GM12892 (cell line): ENCODE data around the gene USP3.

ENCODE experiments used
- POLR2A ChIP-seq: IDR thresholded peaks from 2 replicates; pipeline ENCODE4 v1.6.1; 2011; ENCODE audit warnings: low read depth, low read length, control low read depth
- POLR2AphosphoS5 ChIP-seq: IDR thresholded peaks from 2 replicates; pipeline ENCODE4 v1.6.1; 2011; ENCODE audit warnings: low read depth, low read length, control low read depth

DNA sequence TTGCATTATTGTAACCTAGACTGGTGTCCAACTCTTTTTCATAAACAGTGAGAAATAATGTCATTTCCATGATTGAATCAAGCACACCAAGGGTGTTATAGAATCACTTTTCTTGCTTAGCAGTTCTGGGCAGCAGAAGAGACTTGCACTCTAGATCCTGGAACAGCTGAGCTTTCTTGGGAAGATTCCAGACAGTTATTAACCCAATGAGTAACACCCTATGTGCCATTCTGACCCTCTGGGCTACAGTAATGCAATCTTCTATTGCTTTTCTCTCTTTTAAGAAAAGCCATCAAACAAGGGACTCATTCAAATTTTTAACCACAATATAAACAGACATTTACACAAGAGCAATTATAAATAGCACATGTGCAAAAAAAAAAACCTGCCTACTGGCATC, 39.3 kb upstream of the USP3 start:
- TF ChIP-seq POLR2A (no peak), POLR2AphosphoS5 (no peak)
